Epithelial cell of prostate (primary cell): ENCODE measurements around the gene HSPA12B.

ENCODE experiments used
- DNase-seq: peaks from one replicate; pipeline ENCODE4 v3.0.0-alpha.2; 2011; ENCODE audit warnings: low read depth, low spot score
- H3K27ac ChIP-seq: fragments of 450-650 bp; 2 replicates; pipeline ENCODE4 v1.5.1; 2017; ENCODE audit warnings: mild to moderate bottlenecking

Gene HSPA12B

DNA sequence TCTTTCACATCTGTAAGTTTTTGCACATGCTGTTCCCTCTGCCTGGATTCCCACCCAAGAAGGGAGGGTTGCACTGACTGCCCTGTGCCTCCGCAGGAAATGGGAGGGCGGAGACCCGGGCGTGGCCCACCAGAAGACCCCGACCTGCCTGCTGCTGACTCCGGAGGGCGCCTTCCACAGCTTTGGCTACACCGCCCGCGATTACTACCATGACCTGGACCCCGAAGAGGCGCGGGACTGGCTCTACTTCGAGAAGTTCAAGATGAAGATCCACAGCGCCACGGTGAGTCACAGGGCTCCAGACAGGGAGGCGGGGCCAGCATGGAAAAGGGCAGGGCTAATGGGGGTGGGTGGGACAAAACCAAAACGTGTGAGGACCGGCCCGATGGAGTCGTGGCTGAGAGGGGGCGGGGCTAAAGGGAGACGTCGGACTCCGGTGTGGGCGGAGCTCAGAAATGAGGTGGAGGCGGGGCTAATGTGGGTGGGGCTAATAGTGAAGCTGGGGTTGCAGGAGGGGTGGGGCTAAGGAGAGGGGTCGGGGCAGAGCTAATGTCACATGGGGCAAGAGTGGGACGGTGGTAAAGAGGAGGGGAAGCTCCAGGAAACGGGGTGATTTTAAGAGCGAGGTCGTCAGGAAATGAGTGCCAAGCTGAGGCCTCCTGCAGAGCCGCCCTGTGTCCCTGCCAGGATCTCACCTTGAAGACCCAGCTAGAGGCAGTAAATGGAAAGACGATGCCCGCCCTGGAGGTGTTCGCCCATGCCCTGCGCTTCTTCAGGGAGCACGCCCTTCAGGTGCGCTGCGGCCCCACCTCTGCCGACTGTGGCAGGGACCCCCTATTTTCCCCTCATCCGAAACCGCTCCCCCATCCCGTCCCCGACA, 12.6 kb downstream of the HSPA12B start:
- DNase-seq: peak; percentile 37
- no peak overlapping the region for H3K27ac ChIP-seq

- no peak for DNase-seq
- H3K27ac ChIP-seq: no peak overlapping the region
Observed at GRCh38 chr20:3745686-3746173, 13.2 kb downstream of the HSPA12B start.

GRCh38 chr20:3747471-3747870, 15.0 kb downstream of the HSPA12B start:
- no peak overlapping the region for H3K27ac ChIP-seq

DNA sequence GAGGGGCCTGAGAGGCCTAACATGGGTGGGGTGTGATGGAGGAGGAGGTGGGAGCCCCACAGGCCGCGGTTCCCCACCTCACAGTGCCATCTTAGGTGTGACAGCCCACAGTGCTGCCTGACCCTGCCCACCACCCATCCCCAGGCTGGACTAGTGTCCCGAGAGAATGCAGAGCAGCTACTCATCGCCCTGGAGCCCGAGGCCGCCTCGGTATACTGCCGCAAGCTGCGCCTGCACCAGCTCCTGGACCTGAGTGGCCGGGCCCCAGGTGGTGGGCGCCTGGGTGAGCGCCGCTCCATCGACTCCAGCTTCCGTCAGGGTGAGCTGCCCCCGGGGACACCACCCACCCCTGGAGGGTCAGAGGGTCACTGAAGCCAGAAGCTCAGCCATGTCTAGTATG, 15.6 kb downstream of the HSPA12B start:
- no peak overlapping the region for H3K27ac ChIP-seq
- no peak for DNase-seq

More at GRCh38 chr20:3747471-3747870, 15.0 kb downstream of the HSPA12B start:
- DNase-seq: no peak

DNA sequence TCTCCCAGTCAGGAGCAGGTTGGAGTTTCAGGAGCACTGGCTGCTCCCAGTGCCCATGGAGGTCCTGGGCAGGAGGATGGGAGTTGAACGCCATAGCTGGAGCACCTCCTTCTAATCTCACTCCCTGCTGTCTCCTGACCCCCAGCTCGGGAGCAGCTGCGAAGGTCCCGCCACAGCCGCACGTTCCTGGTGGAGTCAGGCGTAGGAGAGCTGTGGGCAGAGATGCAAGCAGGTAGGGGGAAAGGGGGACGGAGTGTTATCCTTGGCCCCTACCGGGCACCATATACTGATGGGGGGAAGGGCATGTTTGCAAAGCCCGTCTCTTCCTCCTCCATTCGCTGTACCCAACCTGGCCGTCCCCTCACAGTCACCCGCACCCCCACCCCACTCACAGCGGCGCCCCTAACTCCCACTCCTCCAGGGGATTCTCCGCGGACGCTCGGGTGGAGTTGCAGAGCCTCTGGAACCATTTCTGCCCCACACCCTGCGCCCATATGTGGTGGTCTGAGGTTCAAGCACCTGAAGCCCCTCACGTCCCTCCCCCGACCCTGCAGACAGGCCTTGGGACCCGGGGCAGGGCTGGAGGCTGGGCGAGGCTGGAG, 16.7 kb downstream of the HSPA12B start:
- no peak overlapping the region for H3K27ac ChIP-seq
- no peak for DNase-seq

GRCh38 chr20:3749689-3750531, 17.4 kb downstream of the HSPA12B start:
- H3K27ac ChIP-seq: no peak overlapping the region
- no peak for DNase-seq

DNA sequence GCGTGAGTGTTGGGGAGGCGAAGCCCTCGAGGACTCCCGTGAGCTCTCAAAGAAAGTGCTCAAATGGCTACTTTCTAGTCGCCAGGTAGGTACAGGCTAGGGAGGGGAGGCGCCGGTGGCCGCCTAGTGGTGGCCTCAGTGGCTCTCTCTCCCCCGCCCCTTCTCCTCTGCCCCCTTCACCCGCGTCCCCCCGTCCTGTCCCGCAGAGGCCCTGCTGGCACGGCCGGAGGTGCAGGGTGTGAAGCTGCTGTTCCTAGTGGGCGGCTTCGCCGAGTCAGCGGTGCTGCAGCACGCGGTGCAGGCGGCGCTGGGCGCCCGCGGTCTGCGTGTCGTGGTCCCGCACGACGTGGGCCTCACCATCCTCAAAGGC, 18.8 kb downstream of the HSPA12B start:
- H3K27ac ChIP-seq: no peak overlapping the region
- no peak for DNase-seq

- no peak overlapping the region for H3K27ac ChIP-seq
- no peak for DNase-seq
Observed at GRCh38 chr20:3751675-3752385, 19.3 kb downstream of the HSPA12B start.

- H3K27ac ChIP-seq: no peak overlapping the region
- no peak for DNase-seq
Observed at GRCh38 chr20:3752386-3752759, 19.9 kb downstream of the HSPA12B start.

DNA sequence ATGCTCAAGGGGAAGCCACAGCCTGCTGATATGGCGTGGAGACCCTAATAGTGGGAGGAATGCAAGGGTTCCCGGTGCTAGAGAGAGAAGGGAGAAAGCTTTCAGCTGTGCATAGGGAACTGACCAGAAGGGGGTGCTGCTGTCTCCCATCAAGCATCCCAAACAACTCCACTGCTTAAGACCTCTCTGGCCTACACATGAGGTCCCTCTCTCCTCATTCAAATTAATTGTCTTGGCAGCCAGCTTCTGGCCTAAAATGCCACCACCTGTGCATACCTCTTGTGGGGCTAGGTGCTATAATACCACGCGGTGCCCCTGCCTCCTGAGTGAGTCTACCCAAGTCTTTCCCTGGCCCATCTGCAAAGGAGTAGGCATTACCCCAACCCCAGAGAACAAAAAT, 20.6 kb downstream of the HSPA12B start:
- no peak overlapping the region for H3K27ac ChIP-seq
- DNase-seq: no peak

- no peak overlapping the region for H3K27ac ChIP-seq
- DNase-seq: no peak
Observed at GRCh38 chr20:3753501-3754275, 21.2 kb downstream of the HSPA12B start.

DNA sequence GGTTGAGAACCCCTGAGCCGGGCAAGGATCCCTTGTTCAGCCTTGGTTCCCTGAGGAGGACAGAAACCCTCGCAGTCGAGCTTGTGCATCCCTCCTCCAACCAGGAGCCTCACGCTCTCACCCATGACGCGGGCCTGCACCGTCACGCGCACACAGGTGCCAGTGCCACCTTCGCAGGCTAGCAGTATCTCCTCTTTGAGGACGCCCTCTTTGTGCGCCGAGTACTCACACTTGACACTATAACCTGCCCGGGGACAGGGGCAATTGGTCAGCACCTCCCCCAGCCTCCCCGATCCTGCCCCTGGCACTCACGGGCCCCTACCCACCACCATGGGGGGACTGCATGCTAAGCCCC, 21.8 kb downstream of the HSPA12B start:
- H3K27ac ChIP-seq: no peak overlapping the region
- no peak for DNase-seq

DNA sequence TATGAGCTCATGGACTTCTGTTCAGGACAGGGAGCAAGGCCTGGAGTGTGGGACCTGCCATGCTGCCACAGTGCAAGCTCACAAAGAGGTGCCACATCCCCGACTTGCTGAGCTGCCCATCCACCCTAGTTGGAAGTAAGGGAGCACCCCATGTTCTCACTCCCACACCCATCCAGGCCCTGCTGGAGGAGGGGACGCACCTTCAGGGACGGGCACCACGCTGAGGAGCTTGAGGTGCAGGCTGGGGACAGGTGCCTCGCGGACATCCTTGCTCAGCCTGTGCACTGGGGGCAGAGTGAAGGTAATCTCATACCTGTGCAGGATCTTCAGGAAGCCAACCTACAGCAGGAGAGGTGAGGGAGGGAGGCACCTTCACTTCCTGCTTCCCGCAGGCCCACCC, 22.8 kb downstream of the HSPA12B start:
- no peak overlapping the region for H3K27ac ChIP-seq
- no peak for DNase-seq

- H3K27ac ChIP-seq: no peak overlapping the region
- DNase-seq: no peak
Observed at GRCh38 chr20:3755814-3756480, 23.5 kb downstream of the HSPA12B start.

DNA sequence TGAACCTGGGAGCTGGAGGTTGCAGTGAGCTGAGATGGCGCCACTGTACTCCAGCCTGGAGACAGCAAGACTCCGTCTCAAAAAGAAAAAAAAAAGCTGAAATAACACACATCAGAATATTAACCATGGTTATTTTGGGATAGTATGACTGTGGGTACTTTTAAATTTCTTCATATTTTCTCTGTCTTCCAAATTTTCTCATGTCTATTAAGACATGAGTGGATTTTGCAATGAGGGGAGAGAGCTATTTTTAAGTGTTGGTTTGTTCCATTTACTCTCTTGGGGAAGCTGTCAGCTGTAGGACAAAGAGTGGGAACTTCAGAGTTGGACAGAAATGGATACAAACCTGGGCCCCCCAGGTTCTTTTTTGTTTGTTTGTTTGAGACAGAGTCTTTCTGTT, 24.8 kb downstream of the HSPA12B start:
- no peak for DNase-seq
- no peak overlapping the region for H3K27ac ChIP-seq

DNA sequence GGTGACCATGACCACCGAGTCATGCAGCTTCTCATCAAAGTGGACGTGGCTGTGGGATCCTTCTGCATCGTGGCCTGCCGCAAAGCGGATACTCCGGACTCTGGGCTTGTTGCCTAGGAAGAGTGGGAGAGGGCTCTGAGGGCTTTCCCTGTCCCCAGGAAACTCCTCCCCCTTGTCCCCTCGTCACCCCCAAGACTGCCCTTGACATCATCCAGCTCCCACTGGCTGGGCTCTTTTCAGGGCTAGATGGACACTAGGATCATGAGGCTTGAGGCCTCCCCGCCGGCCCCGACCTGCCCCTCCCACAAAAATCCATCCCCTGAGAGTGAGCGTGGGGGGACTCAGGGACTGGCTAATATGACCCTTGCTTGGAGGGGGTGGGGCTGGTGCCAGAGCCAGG, 26.1 kb downstream of the HSPA12B start:
- H3K27ac ChIP-seq: no peak overlapping the region
- no peak for DNase-seq

DNA sequence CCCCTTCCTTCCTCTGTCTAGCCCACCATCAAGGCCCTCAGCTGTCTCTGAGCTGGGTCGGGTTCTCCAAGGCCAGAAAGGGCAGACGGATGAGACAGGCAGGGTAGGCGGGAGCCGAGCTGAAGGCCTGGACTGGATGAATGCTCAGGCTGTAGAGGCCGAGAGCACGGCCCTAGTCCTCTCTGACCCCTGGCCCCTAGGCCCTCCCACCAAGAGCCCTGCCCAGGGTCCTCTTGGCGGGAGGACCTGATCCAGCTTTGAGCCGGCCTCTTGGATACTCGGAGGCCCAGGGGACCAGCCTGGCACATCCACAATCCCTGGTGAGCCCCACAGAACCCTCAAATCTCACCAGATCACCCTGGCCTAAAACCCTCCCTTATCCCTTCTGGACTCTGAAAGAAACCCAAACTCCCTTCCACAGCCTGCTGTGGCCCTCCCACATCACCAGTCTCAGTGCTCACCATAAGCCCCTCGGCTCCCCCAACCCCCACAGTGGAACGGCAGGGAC, 26.9 kb downstream of the HSPA12B start:
- no peak for DNase-seq
- no peak overlapping the region for H3K27ac ChIP-seq

DNA sequence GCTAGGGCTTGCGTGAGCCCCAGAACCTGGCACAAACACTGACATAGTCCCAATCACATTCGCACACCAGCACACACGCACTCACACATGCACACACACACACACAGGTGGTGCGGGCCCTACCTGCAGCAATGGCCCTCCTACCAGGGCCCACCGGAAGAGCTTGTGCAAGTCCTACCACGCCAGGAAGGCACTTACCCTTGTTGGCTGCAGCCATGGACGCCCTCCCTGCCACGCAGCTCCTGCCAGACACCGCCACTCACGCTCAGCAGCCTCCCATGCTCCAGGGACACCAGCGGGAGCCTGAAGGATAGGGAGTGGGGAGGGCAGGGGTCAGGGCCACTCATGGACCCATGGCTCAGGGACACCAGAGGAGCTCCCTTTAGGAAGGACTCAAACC, 27.4 kb downstream of the HSPA12B start:
- H3K27ac ChIP-seq: no peak overlapping the region
- no peak for DNase-seq
